ENCODE data around the gene ZBTB42. TPM values are rescaled to one million over a fixed set of nuclear protein-coding genes. Genes with fewer than 3 reads are reported as not detected.

The ZBTB42 gene
- total and polyA plus RNA-seq, 2 of the 13 experiments (the other 11 are each of a cell fraction or from before 2014, with no cell fraction given) = 2.8 to 4.2 TPM

- TF ChIP-seq ATAD3A (CRISPR knock-in tag; IDR thresholded peaks at IDR 0.05) = no peak
- TF ChIP-seq HDAC6 (IDR thresholded peaks at IDR 0.05; ENCODE audit: low read depth, low read length) = no peak
- TF ChIP-seq ZNF562 (CRISPR knock-in tag; IDR thresholded peaks at IDR 0.05; ENCODE audit: borderline replicate concordance) = no peak
- no peak for TF ChIP-seq MBNL3 (CRISPR knock-in tag; conservative IDR thresholded peaks at IDR 0.05)
- TF ChIP-seq ZNF235 (CRISPR knock-in tag; IDR thresholded peaks at IDR 0.05; ENCODE audit: borderline replicate concordance) = no peak
- TF ChIP-seq ZFP90 (CRISPR knock-in tag; IDR thresholded peaks at IDR 0.05; ENCODE audit: borderline replicate concordance) = peak; percentile 27; the same call in 1 of the 2 replicates
- peak; percentile 98 for TF ChIP-seq GMEB1 (CRISPR knock-in tag; IDR thresholded peaks at IDR 0.05; ENCODE audit: borderline replicate concordance)
- peak; percentile 86 for TF ChIP-seq ATF7 (IDR thresholded peaks at IDR 0.05)
- 0 out of 2 replicates have a peak, but pooled peaks have one; percentile 12 for TF ChIP-seq ATF7 (CRISPR knock-in tag; IDR thresholded peaks at IDR 0.05)
- no peak for TF ChIP-seq TRAFD1 (CRISPR knock-in tag; IDR thresholded peaks at IDR 0.05; ENCODE audit: borderline replicate concordance)
- peak; percentile 62; the same call in 1 of the 2 replicates for TF ChIP-seq POGZ (CRISPR knock-in tag; IDR thresholded peaks at IDR 0.05)
- peak; percentile 99 for TF ChIP-seq AGO2 (optimal IDR thresholded peaks at IDR 0.05; ENCODE audit: low read depth, low read length)
- no peak for TF ChIP-seq ZNF260 (CRISPR knock-in tag; IDR thresholded peaks at IDR 0.05; ENCODE audit: borderline replicate concordance, low read depth)
- no peak for TF ChIP-seq U2AF2 (IDR thresholded peaks at IDR 0.05; ENCODE audit: low read depth, low read length)
- 0 out of 2 replicates have a peak, but pooled peaks have one; percentile 91 for TF ChIP-seq ZMAT5 (CRISPR knock-in tag; IDR thresholded peaks at IDR 0.05; ENCODE audit: borderline replicate concordance, low read depth)
- TF ChIP-seq HOXA5 (CRISPR knock-in tag; IDR thresholded peaks at IDR 0.05) = 0 out of 2 replicates have a peak, but pooled peaks have one; percentile 24
- no peak for TF ChIP-seq THYN1 (CRISPR knock-in tag; IDR thresholded peaks at IDR 0.05; ENCODE audit: borderline replicate concordance, low read depth)
- TF ChIP-seq ZNF577 (CRISPR knock-in tag; IDR thresholded peaks at IDR 0.05; ENCODE audit: borderline replicate concordance, low read depth) = 0 out of 2 replicates have a peak, but pooled peaks have one; percentile 78
- TF ChIP-seq IRF1 (CRISPR knock-in tag; IDR thresholded peaks at IDR 0.05; ENCODE audit: low read depth) = peak; percentile 49; the same call in 1 of the 2 replicates
- no peak for TF ChIP-seq RBM22 (optimal IDR thresholded peaks at IDR 0.05; ENCODE audit: low read length)
- TF ChIP-seq ZNF20 (CRISPR knock-in tag; IDR thresholded peaks at IDR 0.05) = peak; percentile 18; the same call in 1 of the 2 replicates
These were observed 48.0 kb upstream of the ZBTB42 start, which contains the start of gene SIVA1 (continued) for GRCh38 chr14:104752735-104753527.

All from HepG2 (cell line).